NCI-H460 (cell line): ENCODE data around the gene TANGO6. TPM values are rescaled to one million over a fixed set of nuclear protein-coding genes. Genes with fewer than 3 reads are reported as not detected.
"Not testable (repeated sequence)": the region's sequence is repeated elsewhere in the genome, so short reads cannot be mapped to it uniquely, and the experiment has no call there.

ENCODE experiments used
- DNase-seq: peaks from one replicate; pipeline ENCODE4 v3.0.0-alpha.2; 2016; ENCODE audit warnings: low read depth; ENCODE audit errors: extremely low read depth
- total RNA-seq: library from RNA; depleted of rRNA; stranded (reverse); fragments of >200 nt; shearing (Covaris generic); gene quantifications from 2 replicates; pipeline ENCODE4 v1.2.3, GENCODE V29; 2014

TANGO6 gene
- total RNA-seq, 1 experiment from 2014 or later: 22.6 TPM

- DNase-seq: peak; percentile 38
These were observed 269.2 kb downstream of the TANGO6 start for GRCh38 chr16:69112285-69113129.

GRCh38 chr16:69113216-69113615 lies 269.9 kb downstream of the TANGO6 start:
- no peak for DNase-seq

- no peak for DNase-seq
These were observed 271.1 kb downstream of the TANGO6 start for GRCh38 chr16:69114346-69114975.

GRCh38 chr16:69114976-69115355 lies 271.6 kb downstream of the TANGO6 start:
- DNase-seq: no peak

- no peak for DNase-seq
These were observed 272.0 kb downstream of the TANGO6 start for GRCh38 chr16:69115361-69115760.

GRCh38 chr16:69115837-69116236 lies 272.5 kb downstream of the TANGO6 start:
- no peak for DNase-seq

- no peak for DNase-seq
These were observed 273.0 kb downstream of the TANGO6 start for GRCh38 chr16:69116256-69116875.

GRCh38 chr16:69116906-69117305 lies 273.6 kb downstream of the TANGO6 start:
- DNase-seq: no peak

- no peak for DNase-seq
These were observed 275.1 kb downstream of the TANGO6 start for GRCh38 chr16:69118468-69118867.

GRCh38 chr16:69118994-69119393 lies 275.7 kb downstream of the TANGO6 start:
- DNase-seq: no peak

- no peak for DNase-seq
These were observed 276.2 kb downstream of the TANGO6 start for GRCh38 chr16:69119536-69119935.

- no peak for DNase-seq
These were observed 276.8 kb downstream of the TANGO6 start for GRCh38 chr16:69120096-69120664.

GRCh38 chr16:69123910-69124309 lies 280.6 kb downstream of the TANGO6 start:
- peak; percentile 60 for DNase-seq

GRCh38 chr16:69124406-69124805 lies 281.1 kb downstream of the TANGO6 start:
- DNase-seq: not testable (repeated sequence)

GRCh38 chr16:69124961-69125360 lies 281.6 kb downstream of the TANGO6 start:
- not testable (repeated sequence) for DNase-seq

- no peak for DNase-seq
These were observed 282.9 kb downstream of the TANGO6 start for GRCh38 chr16:69126221-69126620.

GRCh38 chr16:69126801-69127200 lies 283.5 kb downstream of the TANGO6 start:
- DNase-seq: not testable (repeated sequence)

GRCh38 chr16:69127966-69128510 lies 284.7 kb downstream of the TANGO6 start:
- DNase-seq: no peak

GRCh38 chr16:69130461-69130860 lies 287.1 kb downstream of the TANGO6 start:
- DNase-seq: no peak

GRCh38 chr16:69131167-69131838 lies 288.0 kb downstream of the TANGO6 start:
- no peak for DNase-seq
